Upper lobe of left lung (tissue), 6 donors: ENCODE results near the gene TPBGL. TPM values are rescaled to one million over a fixed set of nuclear protein-coding genes. Genes with fewer than 3 reads are reported as not detected.

ENCODE experiments used
- ATAC-seq, 2 donors: fragments of 200-7000 bp; cut with Tn5 transposase; one replicate each; pipeline ENCODE4 v1.9.1; 2022; ENCODE audit warnings: mild to moderate bottlenecking in 2 of 2, moderate library complexity in 2 of 2; ENCODE audit not compliant: low FRiP score in 2 of 2
- DNase-seq, 2 donors: peaks; one replicate each; pipeline ENCODE4 v3.0.0-alpha.2; 2019 to 2020
- H3K27ac ChIP-seq, 4 donors: fragments of 200-600 bp; sonication (generic); one replicate each; pipeline ENCODE4 v1.5.1; 2016 to 2019
- H3K27me3 ChIP-seq, 4 donors: fragments of 200-600 bp; sonication (generic); one replicate each; pipeline ENCODE4 v1.5.1; 2017 to 2019
- H3K36me3 ChIP-seq, 4 donors: fragments of 200-600 bp; sonication (generic); one replicate each; pipeline ENCODE4 v1.5.1; 2016 to 2019
- H3K4me1 ChIP-seq, 4 donors: fragments of 200-600 bp; sonication (generic); one replicate each; pipeline ENCODE4 v1.5.1; 2018 to 2019
- H3K4me3 ChIP-seq, 4 donors: fragments of 200-600 bp; sonication (generic); one replicate each; pipeline ENCODE4 v1.5.1; 2017 to 2019; ENCODE audit warnings: mild to moderate bottlenecking in 2 of 4, moderate library complexity in 1 of 4
- H3K9me3 ChIP-seq, 4 donors: fragments of 200-600 bp; sonication (generic); one replicate each; pipeline ENCODE4 v1.5.1; 2018 to 2019
- CTCF ChIP-seq, 6 experiments: fragments of 450-650 bp in 4 of 6; fragments of 200-600 bp in 2 of 6; sonication (generic) in 2 of 6; IDR thresholded peaks; one replicate each; pipeline ENCODE4 v1.5.1; 2016 to 2019; ENCODE audit warnings: antibody characterized with exemption in 6 of 6
- EP300 ChIP-seq, 4 donors: sonication (generic); formaldehyde crosslinking; IDR thresholded peaks; one replicate each; pipeline ENCODE4 v1.5.1; 2017; ENCODE audit warnings: antibody characterized with exemption in 4 of 4, control low read depth in 2 of 4
- POLR2A ChIP-seq, 4 donors: fragments of 450-650 bp; IDR thresholded peaks; one replicate each; pipeline ENCODE4 v1.5.1; 2016 to 2017; ENCODE audit warnings: antibody characterized with exemption in 4 of 4, mild to moderate bottlenecking in 2 of 4
- POLR2AphosphoS5 ChIP-seq, 2 donors: sonication (generic); formaldehyde crosslinking; IDR thresholded peaks; one replicate each; pipeline ENCODE4 v1.5.1; 2017; ENCODE audit warnings: antibody characterized with exemption in 2 of 2
- WGBS, 2 donors: methylation state at CpG; one replicate each; pipeline ENCODE4 v1.1.5; 2017 to 2018; 5-methylcytosine and 5-hydroxymethylcytosine counted together
- total RNA-seq, 6 donors: library from RNA; depleted of rRNA in 4 of 6; stranded (reverse); fragments of >200 nt in 4 of 6; gene quantifications; one replicate each; pipeline versions ENCODE4 v1.1.0 to v1.2.1, GENCODE V29; 2016 to 2021
- donor health status: DM: no; HTN: no; CAD: no; lungs with moderate emphysema.
- donor health status: DM: no; HTN: yes; CAD: no; lungs with severe emphysema.

TPBGL gene
- total RNA-seq, 6 donors from 2014 or later: 0.22 to 0.94 (median 0.70) TPM; not detected in 2

GRCh38 chr11:75260396-75261170 is 20.0 kb downstream of the TPBGL start:
- Histone ChIP-seq H3K4me3 (no peak overlapping the region), H3K4me1 (peaks cover 6 to 38% (median 31%) of the 10 kb centered on the region in 4 donors), H3K36me3 (peaks cover 0 to 5% (median 2%) of the 10 kb centered on the region in 4 donors), H3K27me3 (no peaks in the 10 kb centered on the region), H3K9me3 (no peaks in the 10 kb centered on the region), H3K27ac (no peak overlapping the region)
- peak in 1 of 2 donors; percentile 15 for ATAC-seq
- 52 to 55% methylated on average over 7 to 10 of the region's 10 CpGs for WGBS, 2 donors
- no peak for DNase-seq
- TF ChIP-seq EP300 (IDR thresholded peaks at IDR 0.05) (no peak), POLR2A (IDR thresholded peaks at IDR 0.05) (peak in 1 of 4 donors; percentile 14), CTCF (IDR thresholded peaks at IDR 0.05) (no peak), POLR2AphosphoS5 (IDR thresholded peaks at IDR 0.05) (peak in 1 of 2 donors; percentile 29)

- Histone ChIP-seq H3K4me1 (peaks cover 6 to 38% (median 31%) of the 10 kb centered on the region in 4 donors), H3K36me3 (peaks cover 0 to 19% (median 13%) of the 10 kb centered on the region in 4 donors), H3K9me3 (no peaks in the 10 kb centered on the region), H3K4me3 (no peak overlapping the region), H3K27ac (peak overlapping the region in 1 of 4 donors; percentile 22), H3K27me3 (no peaks in the 10 kb centered on the region)
- no peak for DNase-seq
- ATAC-seq: no peak
- no peak for TF ChIP-seq POLR2A (IDR thresholded peaks at IDR 0.05)
- no peak for TF ChIP-seq POLR2AphosphoS5 (IDR thresholded peaks at IDR 0.05)
- TF ChIP-seq EP300 (IDR thresholded peaks at IDR 0.05): no peak
- TF ChIP-seq CTCF (IDR thresholded peaks at IDR 0.05): no peak
- 50 to 64% methylated on average over 2 to 6 of the region's 6 CpGs for WGBS, 2 donors
These were observed 21.4 kb downstream of the TPBGL start for GRCh38 chr11:75261902-75262361.

- DNase-seq (no peak), ATAC-seq (no peak)
- H3K4me3 ChIP-seq: no peak overlapping the region
- H3K27me3 ChIP-seq: no peaks in the 10 kb centered on the region
- H3K27ac ChIP-seq: peak overlapping the region in 1 of 4 donors; percentile 22
- H3K4me1 ChIP-seq: peaks cover 6 to 38% (median 31%) of the 10 kb centered on the region in 4 donors
- TF ChIP-seq POLR2AphosphoS5 (IDR thresholded peaks at IDR 0.05): no peak
- TF ChIP-seq CTCF (IDR thresholded peaks at IDR 0.05): no peak
- no peak for TF ChIP-seq POLR2A (IDR thresholded peaks at IDR 0.05)
- TF ChIP-seq EP300 (IDR thresholded peaks at IDR 0.05): no peak
- H3K36me3 ChIP-seq: peaks cover 0 to 24% (median 18%) of the 10 kb centered on the region in 4 donors
- no peaks in the 10 kb centered on the region for H3K9me3 ChIP-seq
- 83 to 86% methylated on average over 1 to 4 of the region's 4 CpGs for WGBS, 2 donors
These were observed 21.9 kb downstream of the TPBGL start for GRCh38 chr11:75262436-75262835.

- TF ChIP-seq POLR2A (IDR thresholded peaks at IDR 0.05): no peak
- peak in 1 of 2 donors; percentile 17 for TF ChIP-seq POLR2AphosphoS5 (IDR thresholded peaks at IDR 0.05)
- H3K36me3 ChIP-seq: peaks cover 0 to 31% (median 23%) of the 10 kb centered on the region in 4 donors
- no peak overlapping the region for H3K4me3 ChIP-seq
- WGBS, 2 donors: 48 to 56% methylated on average over 14 to 17 of the region's 17 CpGs
- no peaks in the 10 kb centered on the region for H3K9me3 ChIP-seq
- H3K27me3 ChIP-seq: no peaks in the 10 kb centered on the region
- H3K27ac ChIP-seq: peak overlapping the region in 1 of 4 donors; percentile 20
- ATAC-seq: peak in 1 of 2 donors; percentile 15
- peaks cover 6 to 38% (median 33%) of the 10 kb centered on the region in 4 donors for H3K4me1 ChIP-seq
- no peak for DNase-seq
These were observed 22.6 kb downstream of the TPBGL start for GRCh38 chr11:75262961-75263852.

GRCh38 chr11:75263944-75264349 is 23.4 kb downstream of the TPBGL start:
- ATAC-seq (no peak), DNase-seq (peak in 1 of 2 donors; percentile 58)
- no peak overlapping the region for H3K4me3 ChIP-seq
- H3K4me1 ChIP-seq: peaks cover 6 to 38% (median 33%) of the 10 kb centered on the region in 4 donors
- 46 to 77% methylated on average over 4 of the region's 4 CpGs for WGBS, 2 donors
- H3K27me3 ChIP-seq: no peaks in the 10 kb centered on the region
- H3K36me3 ChIP-seq: peaks cover 0 to 39% (median 28%) of the 10 kb centered on the region in 4 donors
- TF ChIP-seq POLR2A (IDR thresholded peaks at IDR 0.05) (no peak), EP300 (IDR thresholded peaks at IDR 0.05) (no peak), CTCF (IDR thresholded peaks at IDR 0.05) (no peak), POLR2AphosphoS5 (IDR thresholded peaks at IDR 0.05) (peak in 1 of 2 donors; percentile 16)
- H3K27ac ChIP-seq: peak overlapping the region; percentile 30 to 65 (median 62)
- H3K9me3 ChIP-seq: no peaks in the 10 kb centered on the region
